ENCODE results near the gene PPARA. TPM values are rescaled to one million over a fixed set of nuclear protein-coding genes. Genes with fewer than 3 reads are reported as not detected.

The PPARA gene
- polyA plus RNA-seq, 3 donors, result 3.7 to 6.3 (median 4.9) TPM

GRCh38 chr22:46225631-46226030, 75.3 kb downstream of the PPARA start:
- no peak overlapping the region for H2AFZ ChIP-seq (ENCODE audit: insufficient read depth, low read depth, low read length, poor library complexity, severe bottlenecking)
- no peaks in the 10 kb centered on the region for H3K27me3 ChIP-seq (ENCODE audit: control insufficient read depth in 2 of 2, insufficient read depth in 2 of 2, low read length in 2 of 2)
- 99% methylated on average over 7 of the region's 7 CpGs for WGBS (ENCODE audit: insufficient coverage)
- H3K36me3 ChIP-seq (replicated peaks in 1 of 2; ENCODE audit: control insufficient read depth in 1 of 2, insufficient read depth in 2 of 2, low read length in 2 of 2), result peaks cover 2 to 28% of the 10 kb centered on the region in 2 donors
- Mint-ChIP-seq H3K4me1 (no peaks in the 10 kb centered on the region), H3K4me3 (no peak overlapping the region), H3K36me3 (peaks cover 41 to 44% of the 10 kb centered on the region in 2 donors), H3K9me3 (no peaks in the 10 kb centered on the region), H3K27ac (no peak overlapping the region), H3K27me3 (ENCODE audit: low read depth in 3 of 3) (peaks cover 0 to 3% (median 0%) of the 10 kb centered on the region in 3 donors)
- no peaks in the 10 kb centered on the region for H4K20me1 ChIP-seq (ENCODE audit: insufficient read depth, low read length)
- no peak overlapping the region for H3K9ac ChIP-seq (ENCODE audit: insufficient read depth, low read length, poor library complexity, severe bottlenecking)
- no peaks in the 10 kb centered on the region for H3K9me3 ChIP-seq (replicated peaks in 1 of 2; ENCODE audit: control insufficient read depth in 1 of 2, insufficient read depth in 1 of 2, low read length in 2 of 2)
- no peak for DNase-seq
- H3K27ac ChIP-seq (ENCODE audit: low read depth in 1 of 2, low read length in 2 of 2), result no peak overlapping the region
- no peak for TF ChIP-seq CTCF (IDR thresholded peaks at IDR 0.05)
- no peak overlapping the region for H3K4me3 ChIP-seq (replicated peaks in 1 of 3; ENCODE audit: low read depth in 2 of 3, low read length in 3 of 3)
- intact Hi-C loops (cut with micrococcal nuclease), result no loop called here
- peaks cover 0 to 13% of the 10 kb centered on the region in 2 donors for H3K4me1 ChIP-seq (ENCODE audit: control insufficient read depth in 1 of 2, insufficient read depth in 2 of 2, low read length in 2 of 2)
- no peaks in the 10 kb centered on the region for H3K79me2 ChIP-seq (ENCODE audit: insufficient read depth, low read length)
- H3K4me2 ChIP-seq (replicated peaks; ENCODE audit: extremely low read depth, low read length, poor library complexity, severe bottlenecking), result no peak overlapping the region

- Mint-ChIP-seq H3K27ac (peak overlapping the region in 2 of 7 donors; percentile 59 to 84), H3K4me1 (no peaks in the 10 kb centered on the region), H3K36me3 (peaks cover 34 to 39% of the 10 kb centered on the region in 2 donors), H3K4me3 (no peak overlapping the region), H3K27me3 (ENCODE audit: low read depth in 3 of 3) (peaks cover 0 to 3% (median 0%) of the 10 kb centered on the region in 3 donors), H3K9me3 (no peaks in the 10 kb centered on the region)
- no peaks in the 10 kb centered on the region for H4K20me1 ChIP-seq (ENCODE audit: insufficient read depth, low read length)
- H3K4me2 ChIP-seq (replicated peaks; ENCODE audit: extremely low read depth, low read length, poor library complexity, severe bottlenecking), result no peak overlapping the region
- no peak overlapping the region for H3K27ac ChIP-seq (ENCODE audit: low read depth in 1 of 2, low read length in 2 of 2)
- no peak overlapping the region for H3K4me3 ChIP-seq (replicated peaks in 1 of 3; ENCODE audit: low read depth in 2 of 3, low read length in 3 of 3)
- no peak for DNase-seq
- peaks cover 0 to 21% of the 10 kb centered on the region in 2 donors for H3K36me3 ChIP-seq (replicated peaks in 1 of 2; ENCODE audit: control insufficient read depth in 1 of 2, insufficient read depth in 2 of 2, low read length in 2 of 2)
- H2AFZ ChIP-seq (ENCODE audit: insufficient read depth, low read depth, low read length, poor library complexity, severe bottlenecking), result no peak overlapping the region
- no peak for TF ChIP-seq CTCF (IDR thresholded peaks at IDR 0.05)
- intact Hi-C loops (cut with micrococcal nuclease), result no loop called here
- 91% methylated on average over 5 of the region's 7 CpGs for WGBS (ENCODE audit: insufficient coverage)
- no peak overlapping the region for H3K9ac ChIP-seq (ENCODE audit: insufficient read depth, low read length, poor library complexity, severe bottlenecking)
- peaks cover 0 to 13% of the 10 kb centered on the region in 2 donors for H3K4me1 ChIP-seq (ENCODE audit: control insufficient read depth in 1 of 2, insufficient read depth in 2 of 2, low read length in 2 of 2)
- no peaks in the 10 kb centered on the region for H3K79me2 ChIP-seq (ENCODE audit: insufficient read depth, low read length)
- H3K27me3 ChIP-seq (ENCODE audit: control insufficient read depth in 2 of 2, insufficient read depth in 2 of 2, low read length in 2 of 2), result no peaks in the 10 kb centered on the region
- no peaks in the 10 kb centered on the region for H3K9me3 ChIP-seq (replicated peaks in 1 of 2; ENCODE audit: control insufficient read depth in 1 of 2, insufficient read depth in 1 of 2, low read length in 2 of 2)
Observed at GRCh38 chr22:46226577-46226976, 76.3 kb downstream of the PPARA start.
